Panc1 (cell line): ENCODE measurements around the gene L3MBTL3. TPM values are rescaled to one million over a fixed set of nuclear protein-coding genes. Genes with fewer than 3 reads are reported as not detected.

Experiments
- ATAC-seq: fragments of 200-7000 bp; cut with Tn5 transposase; 2 replicates; pipeline ENCODE4 v1.9.1; 2020; ENCODE audit warnings: mild to moderate bottlenecking, moderate library complexity
- BruUV-seq: library from RNA; stranded (reverse); fragments of 400-500 nt; replicated peaks from 2 replicates; lab custom pipeline; 2021; lab: Mats Ljungman, UMichigan
- CTCF ChIA-PET: fragments of 300-600 bp; sonication (Branson Sonifier 250); formaldehyde crosslinking; loops from one replicate; lab custom pipeline; 2022; ENCODE audit warnings: antibody characterized with exemption; lab: Charles Lee
- POLR2A ChIA-PET: fragments of 300-600 bp; sonication (Branson Sonifier 250); formaldehyde crosslinking; loops from one replicate; lab custom pipeline; 2022; ENCODE audit warnings: antibody characterized with exemption; lab: Charles Lee
- DNase-seq: peaks from one replicate; pipeline ENCODE4 v3.0.0-alpha.2; 2010; ENCODE audit warnings: low read depth, low spot score
- H3K27ac ChIP-seq: 2 replicates; pipeline ENCODE4 v1.5.1; 2011; ENCODE audit warnings: mild to moderate bottlenecking, low read length, inconsistent platforms
- H3K27me3 ChIP-seq: fragments of 200-500 bp; sonication (Bioruptor generic); 2 replicates; pipeline ENCODE4 v1.6.0; 2014; ENCODE audit warnings: low read length, inconsistent platforms; ENCODE audit not compliant: control insufficient read depth, insufficient read depth
- H3K36me3 ChIP-seq: fragments of 200-500 bp; sonication (Bioruptor generic); 2 replicates; pipeline ENCODE4 v1.5.1; 2014; ENCODE audit warnings: inconsistent platforms, mild to moderate bottlenecking, low read length, moderate library complexity; ENCODE audit not compliant: control insufficient read depth, insufficient read depth
- H3K4me1 ChIP-seq: 2 replicates; pipeline ENCODE4 v1.5.1; 2011; ENCODE audit warnings: inconsistent platforms, mild to moderate bottlenecking, low read length, moderate library complexity; ENCODE audit not compliant: control insufficient read depth, insufficient read depth
- H3K4me3 ChIP-seq, 2 experiments: 2 replicates each; pipeline ENCODE4 v1.5.1; 2011 to 2012; ENCODE audit warnings: low read depth in 2 of 2, low read length in 2 of 2, mild to moderate bottlenecking in 2 of 2, inconsistent platforms in 1 of 2, moderate library complexity in 1 of 2
- H3K9me3 ChIP-seq: fragments of 200-500 bp; sonication (Bioruptor generic); 2 replicates; pipeline ENCODE4 v1.5.1; 2014; ENCODE audit warnings: low read depth, mild to moderate bottlenecking, inconsistent platforms, low read length, moderate library complexity; ENCODE audit not compliant: control insufficient read depth, insufficient read depth
- CTCF ChIP-seq: fragments of 450-650 bp; IDR thresholded peaks from 2 replicates; pipeline ENCODE4 v1.5.1; 2017; ENCODE audit warnings: mild to moderate bottlenecking
- POLR2AphosphoS5 ChIP-seq: IDR thresholded peaks from 2 replicates; pipeline ENCODE4 v1.6.1; 2012; ENCODE audit warnings: mild to moderate bottlenecking, low read depth, low read length, moderate library complexity
- REST ChIP-seq, 2 experiments: IDR thresholded peaks; 2 replicates each; pipeline ENCODE4 v1.6.1; 2011 to 2012; ENCODE audit warnings: low read depth in 2 of 2, control low read depth in 1 of 2, low read length in 1 of 2, mild to moderate bottlenecking in 1 of 2, moderate library complexity in 1 of 2; ENCODE audit not compliant: insufficient read depth in 1 of 2
- SIN3A ChIP-seq: IDR thresholded peaks from 2 replicates; pipeline ENCODE4 v1.6.1; 2012; ENCODE audit warnings: low read depth, mild to moderate bottlenecking, low read length, moderate library complexity, borderline replicate concordance; ENCODE audit not compliant: insufficient read depth
- TCF7L2 ChIP-seq: IDR thresholded peaks from 2 replicates; pipeline ENCODE4 v1.6.1; 2011; ENCODE audit warnings: mild to moderate bottlenecking, low read depth, low read length, inconsistent platforms
- in situ Hi-C: cut with HindIII; loops from 2 replicates; pipeline ENCODE4 v1.10.0; 2016; ENCODE audit warnings: low sequenced_read_pairs, low pct_unique_long_range_greater_than_20kb
- intact Hi-C: fragments of 100-400 bp; cut with micrococcal nuclease; formaldehyde crosslinking; loops from one replicate; pipeline ENCODE4 v1.10.0; 2022; ENCODE audit not compliant: unreplicated experiment
- total RNA-seq: library from RNA; stranded (reverse); gene quantifications from one replicate; pipeline ENCODE4 v1.2.1, GENCODE V29; 2021; ENCODE audit not compliant: unreplicated experiment

Gene L3MBTL3
- total RNA-seq, 1 experiment from 2014 or later: 4.2 TPM

- ATAC-seq (no peak), DNase-seq (no peak)
- intact Hi-C loops (no loop called here), in situ Hi-C loops (no loop called here)
- POLR2A ChIA-PET: no interaction called here
- no peaks in the 10 kb centered on the region for H3K4me1 ChIP-seq
- CTCF ChIA-PET: no interaction called here
- H3K27ac ChIP-seq: no peak overlapping the region
- no peak overlapping the region for H3K4me3 ChIP-seq
- TF ChIP-seq TCF7L2 (no peak), REST (IDR thresholded peaks at IDR 0.05; ENCODE audit: insufficient read depth in 1 of 2, low read depth in 2 of 2, low read length in 1 of 2) (no peak), POLR2AphosphoS5 (no peak), CTCF (no peak), SIN3A (no peak)
- H3K9me3 ChIP-seq: no peaks in the 10 kb centered on the region
- no peaks in the 10 kb centered on the region for H3K27me3 ChIP-seq
- BruUV-seq: no TSS peak
- no peaks in the 10 kb centered on the region for H3K36me3 ChIP-seq
Observed at GRCh38 chr6:130118236-130118635, 99.9 kb downstream of the L3MBTL3 start.

- DNase-seq: no peak
- Histone ChIP-seq H3K4me3 (no peak overlapping the region), H3K27ac (no peak overlapping the region), H3K27me3 (no peaks in the 10 kb centered on the region), H3K4me1 (no peaks in the 10 kb centered on the region), H3K9me3 (no peaks in the 10 kb centered on the region), H3K36me3 (no peaks in the 10 kb centered on the region)
- ATAC-seq: no peak
- CTCF ChIA-PET: no interaction called here
- in situ Hi-C loops: no loop called here
- no peak for TF ChIP-seq REST (IDR thresholded peaks at IDR 0.05; ENCODE audit: insufficient read depth in 1 of 2, low read depth in 2 of 2, low read length in 1 of 2)
- BruUV-seq: no TSS peak
- POLR2A ChIA-PET: no interaction called here
- intact Hi-C loops: no loop called here
Observed at GRCh38 chr6:130119211-130119610, 100.8 kb downstream of the L3MBTL3 start.
